Astrocyte of the cerebellum (primary cell): ENCODE data around the gene PRKAR2B.

Experiments
- DNase-seq: peaks from one replicate; pipeline ENCODE4 v3.0.0-alpha.2; 2011; ENCODE audit warnings: low read depth
- H3K4me3 ChIP-seq: 2 replicates; pipeline ENCODE4 v1.5.1; 2011; ENCODE audit warnings: mild to moderate bottlenecking, low read depth, low read length, moderate library complexity
- in situ Hi-C: cut with HindIII; loops from 2 replicates; pipeline ENCODE4 v1.10.0; 2017; ENCODE audit warnings: low sequenced_read_pairs
- TF ChIP-seq, protein P1 (sequence below): IDR thresholded peaks from 2 replicates; pipeline ENCODE4 v1.5.1; 2012; ENCODE audit warnings: low read length, low read depth, moderate library complexity, mild to moderate bottlenecking; ENCODE audit errors: missing control alignments

PRKAR2B gene

DNA sequence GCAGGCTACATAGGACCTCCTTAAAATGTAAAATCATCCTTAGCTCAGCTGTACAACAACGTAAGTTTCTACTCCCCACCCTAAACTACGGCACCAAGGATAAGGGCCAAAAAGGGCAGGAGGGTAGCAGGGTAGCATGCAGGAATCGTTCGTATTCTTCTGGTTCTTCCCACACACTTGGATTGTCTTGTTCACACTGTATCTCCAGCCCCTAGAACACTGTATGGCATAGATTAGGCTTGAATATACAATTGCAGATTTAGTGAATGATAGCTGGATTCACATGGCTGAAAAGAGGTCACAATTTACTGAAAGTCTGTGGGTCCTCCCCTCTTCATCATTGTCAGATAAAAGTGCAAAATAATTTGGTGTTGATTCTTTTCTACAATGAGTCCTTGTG lies 28.2 kb upstream of the PRKAR2B start:
- no peak overlapping the region for H3K4me3 ChIP-seq
- TF ChIP-seq, protein P1, sequence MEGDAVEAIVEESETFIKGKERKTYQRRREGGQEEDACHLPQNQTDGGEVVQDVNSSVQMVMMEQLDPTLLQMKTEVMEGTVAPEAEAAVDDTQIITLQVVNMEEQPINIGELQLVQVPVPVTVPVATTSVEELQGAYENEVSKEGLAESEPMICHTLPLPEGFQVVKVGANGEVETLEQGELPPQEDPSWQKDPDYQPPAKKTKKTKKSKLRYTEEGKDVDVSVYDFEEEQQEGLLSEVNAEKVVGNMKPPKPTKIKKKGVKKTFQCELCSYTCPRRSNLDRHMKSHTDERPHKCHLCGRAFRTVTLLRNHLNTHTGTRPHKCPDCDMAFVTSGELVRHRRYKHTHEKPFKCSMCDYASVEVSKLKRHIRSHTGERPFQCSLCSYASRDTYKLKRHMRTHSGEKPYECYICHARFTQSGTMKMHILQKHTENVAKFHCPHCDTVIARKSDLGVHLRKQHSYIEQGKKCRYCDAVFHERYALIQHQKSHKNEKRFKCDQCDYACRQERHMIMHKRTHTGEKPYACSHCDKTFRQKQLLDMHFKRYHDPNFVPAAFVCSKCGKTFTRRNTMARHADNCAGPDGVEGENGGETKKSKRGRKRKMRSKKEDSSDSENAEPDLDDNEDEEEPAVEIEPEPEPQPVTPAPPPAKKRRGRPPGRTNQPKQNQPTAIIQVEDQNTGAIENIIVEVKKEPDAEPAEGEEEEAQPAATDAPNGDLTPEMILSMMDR = no peak
- in situ Hi-C loops = no loop called here
- no peak for DNase-seq

DNA sequence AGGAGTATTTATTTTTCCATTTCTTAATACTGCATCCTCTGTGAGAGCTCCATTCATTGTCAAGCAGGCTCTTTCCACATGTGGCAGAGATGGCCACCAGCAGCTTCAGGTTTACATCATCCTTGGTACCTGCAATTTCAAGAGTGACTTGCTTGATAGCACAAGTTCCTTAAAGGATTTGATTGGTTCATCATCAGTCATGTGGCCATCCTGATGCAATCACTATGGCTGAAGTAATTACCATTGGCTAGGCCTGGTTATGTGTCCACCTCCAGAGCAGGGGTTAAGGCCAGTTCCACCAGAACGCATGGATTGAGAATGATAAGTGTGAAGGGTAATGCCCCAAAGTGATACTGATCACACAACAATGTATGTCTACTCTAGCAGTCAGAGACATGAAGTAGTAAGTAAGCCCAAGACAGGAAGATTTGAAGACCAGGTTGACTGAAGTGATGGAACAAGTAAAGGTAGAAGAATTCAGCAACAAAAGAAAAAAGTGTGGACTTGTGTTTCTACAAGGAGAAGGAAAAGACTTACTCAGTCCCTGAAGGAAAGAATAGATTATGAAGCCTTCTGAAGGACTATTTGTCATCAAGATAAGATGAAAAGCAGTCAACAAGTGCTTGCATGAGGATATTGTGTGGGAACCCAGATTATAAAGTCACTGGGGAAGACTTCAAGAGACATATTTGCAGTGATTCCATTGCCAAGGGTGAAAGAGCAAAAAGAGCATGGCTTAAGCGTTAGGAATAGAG lies 26.4 kb upstream of the PRKAR2B start:
- TF ChIP-seq, protein P1 = no peak
- no peak for DNase-seq

DNA sequence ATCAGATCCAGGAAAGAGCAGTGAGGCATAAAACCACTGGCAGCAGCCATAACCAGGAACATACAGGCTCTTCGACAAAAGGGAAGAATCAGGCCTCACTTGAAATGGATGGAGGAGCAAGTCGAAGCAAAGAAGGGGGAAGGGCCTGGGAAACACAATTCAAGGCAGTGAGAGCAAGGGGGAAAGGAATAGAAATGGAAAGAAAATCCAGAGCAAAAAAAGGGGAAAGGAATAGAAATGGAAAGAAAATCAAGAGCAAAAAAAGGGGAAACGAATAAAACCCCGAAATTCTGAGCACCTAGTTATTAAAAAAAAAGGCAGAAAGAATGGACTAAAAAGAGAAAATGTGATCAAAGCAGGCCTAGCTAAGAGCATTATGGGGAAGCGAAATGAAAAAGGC lies 24.1 kb upstream of the PRKAR2B start:
- no peak for DNase-seq
- TF ChIP-seq, protein P1 = no peak
- in situ Hi-C loops = no loop called here
- no peak overlapping the region for H3K4me3 ChIP-seq

More for the DNA sequence above, 26.4 kb upstream of the PRKAR2B start:
- in situ Hi-C loops = no loop called here
- H3K4me3 ChIP-seq = no peak overlapping the region

DNA sequence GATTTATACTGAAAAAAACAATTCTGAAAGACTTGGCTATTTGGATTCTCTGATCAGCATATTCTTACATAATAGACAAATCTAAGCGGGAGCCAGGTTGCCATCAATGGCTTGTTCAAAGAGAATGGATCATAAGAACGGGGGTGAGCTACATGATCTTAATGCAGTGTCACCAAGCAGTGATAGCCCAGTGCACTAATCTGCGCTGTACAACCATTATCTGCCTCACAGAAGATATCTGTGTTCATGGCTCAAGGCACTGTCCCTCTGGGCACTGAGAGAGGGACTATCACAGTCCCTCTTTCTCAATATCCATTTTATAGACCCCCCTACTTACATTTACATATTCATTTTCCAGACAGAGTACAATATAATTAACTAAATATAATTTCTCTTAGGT lies 22.9 kb upstream of the PRKAR2B start:
- no peak overlapping the region for H3K4me3 ChIP-seq
- TF ChIP-seq, protein P1 = no peak
- in situ Hi-C loops = no loop called here
- DNase-seq = no peak

DNA sequence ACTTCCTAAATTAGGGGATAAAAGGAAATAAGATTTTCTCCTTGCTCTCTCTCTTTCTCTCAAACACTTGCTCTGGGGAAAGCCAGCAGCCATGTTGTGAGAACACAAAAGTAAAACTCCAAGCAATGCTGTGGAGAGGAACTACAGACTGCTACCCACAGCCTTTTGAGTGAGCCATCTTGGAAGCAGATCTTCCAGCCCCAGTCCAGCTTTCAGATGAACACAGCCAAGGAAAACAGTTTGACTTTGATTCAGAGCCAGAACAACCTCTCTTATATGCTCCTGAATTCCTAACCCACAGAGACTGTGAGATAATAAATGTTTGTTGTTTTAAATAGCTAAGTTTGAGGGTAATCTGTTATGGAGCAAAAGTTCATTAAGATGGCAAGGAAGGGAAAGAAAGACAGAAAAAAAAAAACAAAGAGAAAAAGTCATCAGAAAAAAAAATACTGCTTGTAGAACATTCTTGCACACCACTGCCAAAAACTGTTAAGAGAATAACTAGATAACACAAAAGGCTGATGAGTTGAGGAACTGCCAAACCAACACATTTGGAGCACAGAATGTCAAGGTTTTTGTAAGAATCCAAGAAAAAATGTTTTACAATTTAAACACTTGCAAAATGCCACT lies 20.9 kb upstream of the PRKAR2B start:
- TF ChIP-seq, protein P1 = no peak
- peak; percentile 61 for DNase-seq
- in situ Hi-C loops = no loop called here
- no peak overlapping the region for H3K4me3 ChIP-seq

DNA sequence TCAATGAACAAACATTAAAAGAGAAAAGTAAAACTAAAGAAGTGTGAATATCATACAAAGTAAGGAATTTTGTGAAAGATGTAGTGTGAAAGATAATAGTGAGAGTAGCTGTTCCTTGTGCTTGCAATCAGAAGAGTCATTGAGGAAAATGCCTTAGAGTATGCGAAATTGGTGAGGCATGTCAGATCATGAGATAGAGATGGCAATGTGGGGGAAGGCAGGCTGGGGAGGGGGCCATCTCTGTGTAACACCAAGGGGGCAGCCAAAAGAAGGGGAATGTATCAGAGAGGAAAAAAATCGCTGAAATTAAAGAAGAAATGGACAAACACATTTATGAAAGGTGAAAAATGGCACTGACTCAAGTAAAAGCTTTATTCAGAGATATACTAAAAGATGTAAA lies 19.6 kb upstream of the PRKAR2B start:
- H3K4me3 ChIP-seq = no peak overlapping the region
- DNase-seq = no peak
- TF ChIP-seq, protein P1 = no peak
- in situ Hi-C loops = no loop called here
